OCI-LY7 (cell line): ENCODE measurements around the gene KLRB1. TPM values are rescaled to one million over a fixed set of nuclear protein-coding genes. Genes with fewer than 3 reads are reported as not detected.
"Not testable (repeated sequence)": the region's sequence is repeated elsewhere in the genome, so short reads cannot be mapped to it uniquely, and the experiment has no call there.

ENCODE experiments used
- BruUV-seq: library from RNA; stranded (reverse); fragments of 400-500 nt; replicated peaks from 2 replicates; lab custom pipeline; 2021; lab: Mats Ljungman, UMichigan
- CTCF ChIA-PET: fragments of 300-600 bp; sonication (Branson Sonifier 250); formaldehyde crosslinking; loops from one replicate; lab custom pipeline; 2022; ENCODE audit warnings: antibody characterized with exemption; ENCODE audit not compliant: unreplicated experiment; lab: Charles Lee
- POLR2A ChIA-PET: fragments of 300-600 bp; sonication (Branson Sonifier 250); formaldehyde crosslinking; loops from one replicate; lab custom pipeline; 2022; ENCODE audit warnings: antibody characterized with exemption; lab: Charles Lee
- DNase-seq: peaks from one replicate; pipeline ENCODE4 v3.0.0-alpha.2; 2015; ENCODE audit warnings: low spot score
- H2AFZ ChIP-seq: fragments of 200-600 bp; sonication (generic), shearing (Covaris generic); 2 replicates; pipeline ENCODE4 v1.6.1; 2014; ENCODE audit warnings: mild to moderate bottlenecking, antibody characterized with exemption, low read length, moderate library complexity
- H3K27ac ChIP-seq: fragments of 200-600 bp; sonication (generic); 2 replicates; pipeline ENCODE4 v1.5.1; 2014; ENCODE audit warnings: mixed run types, low read depth, mild to moderate bottlenecking, moderate library complexity, low read length, inconsistent platforms; ENCODE audit not compliant: poor library complexity, severe bottlenecking
- H3K36me3 ChIP-seq: fragments of 200-600 bp; sonication (generic); 2 replicates; pipeline ENCODE4 v1.6.1; 2014; ENCODE audit warnings: mild to moderate bottlenecking, antibody characterized with exemption, low read length, moderate library complexity, mixed read lengths; ENCODE audit not compliant: insufficient read depth
- H3K4me1 ChIP-seq: fragments of 200-600 bp; sonication (generic); 2 replicates; pipeline ENCODE4 v1.5.1; 2014; ENCODE audit warnings: mild to moderate bottlenecking, low read length; ENCODE audit not compliant: insufficient read depth, poor library complexity, severe bottlenecking
- H3K4me2 ChIP-seq: fragments of 200-600 bp; sonication (generic); 2 replicates; pipeline ENCODE4 v1.6.1; 2014; ENCODE audit warnings: mild to moderate bottlenecking, low read length
- H3K4me3 ChIP-seq: fragments of 200-600 bp; sonication (generic); 2 replicates; pipeline ENCODE4 v1.5.1; 2014; ENCODE audit warnings: mild to moderate bottlenecking, low read depth, low read length; ENCODE audit not compliant: poor library complexity, severe bottlenecking
- H3K79me2 ChIP-seq: fragments of 200-600 bp; sonication (generic); 2 replicates; pipeline ENCODE4 v1.6.1; 2016; ENCODE audit warnings: low read depth, mild to moderate bottlenecking, low read length, moderate library complexity, mixed read lengths; ENCODE audit not compliant: insufficient read depth
- H3K9me2 ChIP-seq: fragments of 200-600 bp; sonication (generic); 2 replicates; pipeline ENCODE4 v1.6.1; 2016; ENCODE audit warnings: mild to moderate bottlenecking, low read length, mixed read lengths; ENCODE audit not compliant: insufficient read depth
- H3K9me3 ChIP-seq: fragments of 200-600 bp; sonication (generic); 2 replicates; pipeline ENCODE4 v1.6.1; 2014; ENCODE audit warnings: mild to moderate bottlenecking, mixed run types, low read length, mixed read lengths
- H4K20me1 ChIP-seq: fragments of 200-600 bp; sonication (generic); 2 replicates; pipeline ENCODE4 v1.6.1; 2014; ENCODE audit warnings: mild to moderate bottlenecking, antibody characterized with exemption, low read length, moderate library complexity, mixed read lengths; ENCODE audit not compliant: insufficient read depth
- intact Hi-C: fragments of 100-400 bp; cut with micrococcal nuclease; formaldehyde crosslinking; loops from one replicate; pipeline ENCODE4 v1.10.0; 2022; ENCODE audit not compliant: unreplicated experiment
- small RNA-seq: library from RNA; depleted of rRNA; stranded (forward); fragments of <200 nt; gene quantifications from one replicate; pipeline ENCODE3, GENCODE V24; 2014
- total RNA-seq, 2 experiments: library from RNA; depleted of rRNA in 1 of 2; stranded (reverse); fragments of >200 nt in 1 of 2; shearing (Covaris generic) in 1 of 2; gene quantifications; 2 replicates each; pipeline ENCODE4 v1.2.3, GENCODE V29; 2014 to 2022

Gene KLRB1
- total RNA-seq, 2 experiments from 2014 or later, result not detected

DNA sequence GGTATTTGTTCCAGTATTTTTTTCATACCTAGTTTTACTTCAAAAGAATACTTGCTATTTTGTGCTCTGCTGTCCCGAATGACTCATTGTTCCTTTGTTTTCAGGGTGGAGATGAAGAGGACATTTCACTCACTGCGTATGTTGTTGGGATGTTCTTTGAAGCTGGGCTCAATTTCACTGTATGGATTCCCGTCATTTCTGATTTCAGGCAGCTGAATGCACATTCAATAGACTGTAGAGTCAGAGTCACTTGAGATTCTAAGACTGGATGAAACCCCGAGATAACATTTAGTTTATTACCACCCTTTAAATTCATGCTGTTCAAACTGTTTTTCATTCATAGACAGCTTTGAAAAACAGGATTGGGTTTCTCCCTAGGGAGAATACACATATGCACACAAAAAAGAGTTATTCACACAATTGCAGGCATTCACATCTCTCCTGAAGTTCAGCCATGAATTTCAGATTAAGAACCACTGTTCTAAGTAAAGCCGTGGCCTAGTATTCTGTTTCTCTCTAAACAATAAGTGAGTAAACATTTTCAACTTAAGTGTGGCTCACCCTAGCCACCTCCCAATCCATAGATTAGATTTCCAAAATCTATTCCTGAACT, 44.8 kb downstream of the KLRB1 start:
- H3K27ac ChIP-seq, H4K20me1 ChIP-seq, H3K36me3 ChIP-seq, H3K79me2 ChIP-seq, H3K4me2 ChIP-seq, H3K4me3 ChIP-seq, intact Hi-C loops, H2AFZ ChIP-seq, POLR2A ChIA-PET, H3K9me2 ChIP-seq, H3K4me1 ChIP-seq, BruUV-seq, DNase-seq, CTCF ChIA-PET, H3K9me3 ChIP-seq: not testable (repeated sequence)

DNA sequence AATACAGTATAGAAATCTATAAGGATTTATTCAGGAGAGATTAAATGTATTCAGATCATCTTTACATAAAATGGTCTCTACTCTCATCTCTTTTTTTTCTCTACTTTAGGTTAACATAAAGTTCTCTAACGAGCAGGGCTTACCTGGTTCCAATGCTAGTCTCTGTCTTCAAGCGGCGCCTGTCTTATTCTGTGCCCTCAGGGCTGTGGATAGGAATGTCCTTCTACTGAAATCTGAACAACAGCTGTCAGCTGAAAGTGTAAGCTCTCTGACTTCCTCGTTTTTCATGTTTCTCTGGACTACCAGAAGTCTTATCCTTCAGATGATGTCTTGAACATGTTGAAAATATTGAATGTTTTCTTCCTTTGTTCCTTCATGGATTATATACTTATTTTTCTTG, 62.2 kb downstream of the KLRB1 start:
- H3K36me3 ChIP-seq, H3K79me2 ChIP-seq, H3K9me2 ChIP-seq, H3K4me1 ChIP-seq, H3K4me3 ChIP-seq, intact Hi-C loops, POLR2A ChIA-PET, H3K27ac ChIP-seq, H3K4me2 ChIP-seq, H3K9me3 ChIP-seq, BruUV-seq, H4K20me1 ChIP-seq, H2AFZ ChIP-seq, DNase-seq, CTCF ChIA-PET: not testable (repeated sequence)

Small RNA genes lying within 50 kb of the gene (small RNA-seq; reads per million reads assigned to genes)
- gene AC010186.4 (not detected), gene RNU6-700P (not detected)

Other genes starting within 250 kb of the KLRB1 start
- gene CLEC2D, start 61.8 kb upstream of the KLRB1 start, total RNA-seq (2014; rRNA removed; shearing (Covaris generic)), result 56.9 and 59.6 TPM in 2 replicates
- 146 and 177 TPM in 2 replicates for gene CLEC2D, start 61.8 kb upstream of the KLRB1 start, total RNA-seq (2022)
- 68.4 and 73.3 TPM in 2 replicates for gene CLECL1, start 125.2 kb upstream of the KLRB1 start, total RNA-seq (2014; rRNA removed; shearing (Covaris generic))
- gene CLECL1, start 125.2 kb upstream of the KLRB1 start, total RNA-seq (2022), result 106 and 114 TPM in 2 replicates
- gene CD69, start 153.0 kb upstream of the KLRB1 start, total RNA-seq (2014; rRNA removed; shearing (Covaris generic)), result 12.3 and 13.7 TPM in 2 replicates
- gene CD69, start 153.0 kb upstream of the KLRB1 start, total RNA-seq (2022), result 9.7 and 10.3 TPM in 2 replicates
- not detected in 2 replicates for gene KLRF1, start 219.6 kb upstream of the KLRB1 start, total RNA-seq (2014; rRNA removed; shearing (Covaris generic))
- 0.46 TPM in 1 of 2 replicates, not detected in the other for gene KLRF1, start 219.6 kb upstream of the KLRB1 start, total RNA-seq (2022)